Measurements from ENCODE around the gene ACBD6.

DNA sequence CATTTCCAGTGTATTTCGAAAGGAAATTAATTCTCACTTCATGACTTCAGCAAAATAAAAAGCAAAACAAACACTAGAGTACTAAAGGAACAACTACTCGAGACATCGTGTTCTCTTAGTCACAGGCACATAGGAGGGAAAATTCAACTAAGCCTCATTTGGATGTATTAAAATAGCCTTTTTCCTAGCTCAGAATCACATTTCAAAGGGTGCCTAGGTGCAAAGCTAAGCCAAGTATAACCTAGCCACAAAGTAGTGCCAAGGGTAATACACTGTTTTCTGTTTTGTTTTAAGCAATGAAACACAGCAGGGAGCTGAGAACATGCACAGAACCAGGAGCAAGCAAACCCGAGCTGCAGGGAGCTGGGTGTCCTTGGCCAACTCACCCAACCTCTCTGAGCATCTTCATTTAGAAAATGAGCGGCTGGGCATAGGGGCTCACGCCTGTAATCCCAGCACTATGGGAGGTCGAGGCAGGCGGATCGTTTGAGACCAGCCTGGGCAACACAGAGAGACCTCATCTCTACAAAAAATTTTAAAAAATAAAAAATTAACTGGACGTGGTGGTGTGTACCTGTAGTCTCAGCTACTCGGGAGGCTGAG, 26.6 kb upstream of the ACBD6 start:
- TF ChIP-seq CTCF (tag by site-specific recombination; IDR thresholded peaks at IDR 0.05) (no peak), YY1 (tag by site-specific recombination; IDR thresholded peaks at IDR 0.05) (no peak), TRIM28 (IDR thresholded peaks at IDR 0.05; ENCODE audit: borderline replicate concordance, low read length) (no peak), REST (tag by site-specific recombination; IDR thresholded peaks at IDR 0.05) (no peak), ZNF664 (tag by site-specific recombination; IDR thresholded peaks at IDR 0.05) (no peak), ZNF530 (tag by site-specific recombination; IDR thresholded peaks at IDR 0.05; ENCODE audit: low read depth) (no peak), KLF1 (tag by site-specific recombination; IDR thresholded peaks at IDR 0.05) (no peak), ZNF449 (tag by site-specific recombination; IDR thresholded peaks at IDR 0.05) (no peak), ZNF792 (tag by site-specific recombination; IDR thresholded peaks at IDR 0.05) (no peak)

All from HEK293 (cell line).